Psoas muscle (tissue), 8 donors: ENCODE data around the gene PDE11A. TPM values are rescaled to one million over a fixed set of nuclear protein-coding genes. Genes with fewer than 3 reads are reported as not detected.
A peak's percentile ranks its signal among the peaks of the same experiment; 100 is the strongest.

Experiments used
- ATAC-seq, 4 donors: fragments of 200-7000 bp; cut with Tn5 transposase; one replicate each; pipeline ENCODE4 v1.9.1; 2020; ENCODE audit warnings: moderate library complexity in 3 of 4, mild to moderate bottlenecking in 2 of 4
- DNase-seq, 2 donors: peaks; one replicate each; pipeline ENCODE4 v3.0.0-alpha.2; 2020
- H3K27ac ChIP-seq: fragments of 200-600 bp; one replicate; pipeline ENCODE4 v1.8.0; 2022
- H3K27me3 ChIP-seq, 3 donors: fragments of 200-600 bp in 1 of 3; one replicate each; pipeline versions ENCODE4 v1.6.1 to v1.8.0; 2013 to 2022; ENCODE audit warnings: low read length in 2 of 3, mild to moderate bottlenecking in 2 of 3, moderate library complexity in 1 of 3; ENCODE audit not compliant: insufficient read depth in 3 of 3
- H3K36me3 ChIP-seq, 2 donors: fragments of 200-600 bp in 1 of 2; one replicate each; pipeline versions ENCODE4 v1.6.1 to v1.8.0; 2013 to 2022; ENCODE audit warnings: low read depth in 1 of 2, mild to moderate bottlenecking in 1 of 2, moderate library complexity in 1 of 2; ENCODE audit not compliant: insufficient read depth in 1 of 2
- H3K4me1 ChIP-seq: fragments of 200-600 bp; one replicate; pipeline ENCODE4 v1.8.0; 2022
- H3K4me3 ChIP-seq: fragments of 200-600 bp; one replicate; pipeline ENCODE4 v1.8.0; 2022; ENCODE audit warnings: mild to moderate bottlenecking
- H3K9me3 ChIP-seq: fragments of 200-600 bp; one replicate; pipeline ENCODE4 v1.8.0; 2022
- CTCF ChIP-seq: fragments of 200-600 bp; IDR thresholded peaks from one replicate; pipeline ENCODE4 v1.8.0; 2022; ENCODE audit warnings: antibody characterized with exemption
- WGBS, 3 donors: extraction: QIAGEN DNeasy Blood & Tissue Kit; methylation state at CpG; one replicate each; pipeline versions ENCODE4 v1.1.6 to v1.1.7; 2013; 5-methylcytosine and 5-hydroxymethylcytosine counted together
- intact Hi-C, 2 donors: fragments of 100-400 bp; cut with DNase I; formaldehyde crosslinking; loops; one replicate each; pipeline versions ENCODE4 v1.11.0 to v1.14.2; 2022
- polyA plus RNA-seq, 3 donors: library from polyadenylated mRNA; stranded (reverse); fragments of 200-250 nt; gene quantifications; one replicate each; pipeline ENCODE4 v1.2.3, GENCODE V29; 2013
- total RNA-seq, 4 donors: library from RNA; stranded (reverse); fragmentation: NEBNext Ultra II Directional in 2 of 4; extraction: Animal tissue kit (Norgen Biotek cat#: 25700) in 2 of 4; gene quantifications; one replicate each; pipeline versions ENCODE4 v1.2.1 to v1.2.4, GENCODE V29; 2021 to 2023
- donor health status: healthy with polysubstance abuse.
- donor health status: DM: no; HTN: no; CAD: no; lungs with moderate emphysema.
- donor health status: Bipolar disorder and iron deficiency.
- donor health status: healthy.
- donor health status: DM: yes; HTN: yes; CAD: no.
- donor health status: DM: no; HTN: no; CAD: no.
- donor health status: DM: no; HTN: no; CAD: no.
- donor health status: DM: yes; HTN: yes; CAD: no.

PDE11A gene
- total and polyA plus RNA-seq, 7 donors, result 0.35 to 39.7 (median 2.3) TPM

GRCh38 chr2:177885828-177886466 lies 186.6 kb downstream of the PDE11A start:
- 24 to 46% (median 29%) methylated on average over 2 of the region's 2 CpGs for WGBS, 3 donors
- Histone ChIP-seq H3K9me3 (peaks cover under 1% of the 10 kb centered on the region), H3K4me3 (peak overlapping the region; percentile 54), H3K27ac (peak overlapping the region; percentile 74), H3K27me3 (no peaks in the 10 kb centered on the region), H3K36me3 (no peaks in the 10 kb centered on the region), H3K4me1 (peaks cover 49% of the 10 kb centered on the region)
- no peak for ATAC-seq
- DNase-seq, result no peak
- TF ChIP-seq CTCF, result no peak
- intact Hi-C loops, result no loop called here

- Histone ChIP-seq H3K9me3 (peaks cover 7% of the 10 kb centered on the region), H3K27ac (peak overlapping the region; percentile 65), H3K4me3 (no peak overlapping the region), H3K27me3 (no peaks in the 10 kb centered on the region), H3K4me1 (peaks cover 41% of the 10 kb centered on the region), H3K36me3 (no peaks in the 10 kb centered on the region)
- DNase-seq (no peak), ATAC-seq (no peak)
- intact Hi-C loops, result loop anchor here in 1 of 2 donors (5.0 kb wide), 1 partner anchor 86 kb away; no protein-coding TSS in a partner anchor
- TF ChIP-seq CTCF, result no peak
- WGBS, 3 donors, result 43 to 61% (median 44%) methylated on average over 2 of the region's 2 CpGs
These were observed 189.4 kb downstream of the PDE11A start for GRCh38 chr2:177883177-177883576.

DNA sequence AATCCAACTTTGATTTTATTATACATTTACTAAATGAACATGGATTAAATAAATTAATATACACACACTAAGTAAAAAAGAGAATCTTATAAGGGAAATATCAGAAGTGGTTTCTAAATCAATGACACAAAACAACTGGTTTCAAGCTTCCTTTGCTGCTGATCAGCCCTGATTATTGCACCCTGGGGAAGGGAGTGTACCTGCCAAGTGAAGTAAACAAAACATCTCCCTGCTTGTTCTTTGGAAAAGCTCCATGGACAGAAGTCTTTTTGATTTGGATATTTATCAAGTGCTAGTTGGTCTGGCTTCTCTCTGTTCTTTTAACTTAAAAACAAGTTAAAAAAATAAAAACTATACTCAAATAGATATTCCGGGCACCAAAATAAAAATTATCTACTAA lies 190.1 kb downstream of the PDE11A start:
- intact Hi-C loops, result loop anchor here in 1 of 2 donors (5.0 kb wide), 1 partner anchor 85 kb away; no protein-coding TSS in a partner anchor
- peak overlapping the region; percentile 65 for H3K27ac ChIP-seq
- H3K4me1 ChIP-seq, result peaks cover 41% of the 10 kb centered on the region
- WGBS, 3 donors, result 29 to 50% (median 33%) methylated on average over 1 of the region's 1 CpG
- TF ChIP-seq CTCF, result no peak
- peaks cover 7% of the 10 kb centered on the region for H3K9me3 ChIP-seq
- H3K36me3 ChIP-seq, result no peaks in the 10 kb centered on the region
- no peak overlapping the region for H3K4me3 ChIP-seq
- DNase-seq (no peak), ATAC-seq (peak in 3 of 4 donors; percentile 31 to 79 (median 62))
- no peaks in the 10 kb centered on the region for H3K27me3 ChIP-seq

GRCh38 chr2:177881921-177882320 lies 190.7 kb downstream of the PDE11A start:
- intact Hi-C loops, result loop anchor here in 1 of 2 donors (5.0 kb wide), 1 partner anchor 85 kb away; no protein-coding TSS in a partner anchor
- Histone ChIP-seq H3K36me3 (no peaks in the 10 kb centered on the region), H3K27ac (peak overlapping the region; percentile 65), H3K4me3 (no peak overlapping the region), H3K4me1 (peaks cover 41% of the 10 kb centered on the region), H3K9me3 (peaks cover 7% of the 10 kb centered on the region), H3K27me3 (no peaks in the 10 kb centered on the region)
- no peak for DNase-seq
- 22 to 30% (median 29%) methylated on average over 2 of the region's 2 CpGs for WGBS, 3 donors
- ATAC-seq, result peak in 1 of 4 donors; percentile 39
- no peak for TF ChIP-seq CTCF
